ENCODE data around the gene BPI. TPM values are rescaled to one million over a fixed set of nuclear protein-coding genes. Genes with fewer than 3 reads are reported as not detected.

Gene BPI
- total and polyA plus RNA-seq, 2 donors (not counting 1 experiment from before 2014, with no cell fraction given): not detected

- Histone ChIP-seq H3K27ac (ENCODE audit: insufficient read depth, low read length) (no peak overlapping the region), H2AFZ (ENCODE audit: low read length) (no peak overlapping the region), H3K79me2 (ENCODE audit: control insufficient read depth, insufficient read depth, low read length) (no peaks in the 10 kb centered on the region), H3K4me3 (replicated peaks in 1 of 4; ENCODE audit: control extremely low read depth in 1 of 4, insufficient read depth in 1 of 4, low read depth in 3 of 4, low read length in 4 of 4) (no peak overlapping the region), H3K4me1 (ENCODE audit: control insufficient read depth, extremely low read depth, insufficient read depth, low read length) (no peaks in the 10 kb centered on the region), H3K9ac (ENCODE audit: insufficient read depth, low read length) (no peak overlapping the region), H3K36me3 (ENCODE audit: control insufficient read depth, insufficient read depth, low read length) (no peaks in the 10 kb centered on the region), H4K20me1 (ENCODE audit: control insufficient read depth, extremely low read depth, insufficient read depth, low read length) (no peaks in the 10 kb centered on the region), H3K27me3 (ENCODE audit: control insufficient read depth, insufficient read depth, low read length) (peaks cover 9% of the 10 kb centered on the region), H3K9me3 (ENCODE audit: control insufficient read depth, insufficient read depth, low read depth, low read length) (no peaks in the 10 kb centered on the region), H3K4me2 (ENCODE audit: extremely low read depth, insufficient read depth, low read length) (no peak overlapping the region)
- peak; percentile 37 to 43 for DNase-seq (ENCODE audit: low read depth in 2 of 2)
- TF ChIP-seq CTCF (conservative IDR thresholded peaks at IDR 0.05 in 1 of 2, IDR thresholded peaks at IDR 0.05 in 1 of 2; ENCODE audit: low read depth in 1 of 2, low read length in 2 of 2): peak; percentile 26 to 31
- no peak for TF ChIP-seq EZH2 (IDR thresholded peaks at IDR 0.05; ENCODE audit: low read length, missing control alignments)
Measured at GRCh38 chr20:38315290-38315966, 11.5 kb downstream of the BPI start.

GRCh38 chr20:38316341-38316740, 12.4 kb downstream of the BPI start:
- no peaks in the 10 kb centered on the region for H3K36me3 ChIP-seq (ENCODE audit: control insufficient read depth, insufficient read depth, low read length)
- no peak overlapping the region for H2AFZ ChIP-seq (ENCODE audit: low read length)
- no peaks in the 10 kb centered on the region for H4K20me1 ChIP-seq (ENCODE audit: control insufficient read depth, extremely low read depth, insufficient read depth, low read length)
- no peak overlapping the region for H3K4me2 ChIP-seq (ENCODE audit: extremely low read depth, insufficient read depth, low read length)
- H3K27ac ChIP-seq (ENCODE audit: insufficient read depth, low read length): no peak overlapping the region
- H3K4me1 ChIP-seq (ENCODE audit: control insufficient read depth, extremely low read depth, insufficient read depth, low read length): no peaks in the 10 kb centered on the region
- peaks cover 7% of the 10 kb centered on the region for H3K27me3 ChIP-seq (ENCODE audit: control insufficient read depth, insufficient read depth, low read length)
- DNase-seq (ENCODE audit: low read depth in 2 of 2): no peak
- H3K4me3 ChIP-seq (replicated peaks in 1 of 4; ENCODE audit: control extremely low read depth in 1 of 4, insufficient read depth in 1 of 4, low read depth in 3 of 4, low read length in 4 of 4): no peak overlapping the region
- H3K9me3 ChIP-seq (ENCODE audit: control insufficient read depth, insufficient read depth, low read depth, low read length): no peaks in the 10 kb centered on the region
- TF ChIP-seq EZH2 (IDR thresholded peaks at IDR 0.05; ENCODE audit: low read length, missing control alignments): no peak
- no peak for TF ChIP-seq CTCF (conservative IDR thresholded peaks at IDR 0.05 in 1 of 2, IDR thresholded peaks at IDR 0.05 in 1 of 2; ENCODE audit: low read depth in 1 of 2, low read length in 2 of 2)
- no peak overlapping the region for H3K9ac ChIP-seq (ENCODE audit: insufficient read depth, low read length)
- H3K79me2 ChIP-seq (ENCODE audit: control insufficient read depth, insufficient read depth, low read length): no peaks in the 10 kb centered on the region

GRCh38 chr20:38317422-38317821, 13.5 kb downstream of the BPI start:
- H3K9me3 ChIP-seq (ENCODE audit: control insufficient read depth, insufficient read depth, low read depth, low read length): no peaks in the 10 kb centered on the region
- no peak overlapping the region for H3K4me3 ChIP-seq (replicated peaks in 1 of 4; ENCODE audit: control extremely low read depth in 1 of 4, insufficient read depth in 1 of 4, low read depth in 3 of 4, low read length in 4 of 4)
- no peak overlapping the region for H3K4me2 ChIP-seq (ENCODE audit: extremely low read depth, insufficient read depth, low read length)
- no peaks in the 10 kb centered on the region for H3K79me2 ChIP-seq (ENCODE audit: control insufficient read depth, insufficient read depth, low read length)
- H3K27ac ChIP-seq (ENCODE audit: insufficient read depth, low read length): no peak overlapping the region
- TF ChIP-seq EZH2 (IDR thresholded peaks at IDR 0.05; ENCODE audit: low read length, missing control alignments): no peak
- TF ChIP-seq CTCF (conservative IDR thresholded peaks at IDR 0.05 in 1 of 2, IDR thresholded peaks at IDR 0.05 in 1 of 2; ENCODE audit: low read depth in 1 of 2, low read length in 2 of 2): no peak
- no peak overlapping the region for H2AFZ ChIP-seq (ENCODE audit: low read length)
- H3K9ac ChIP-seq (ENCODE audit: insufficient read depth, low read length): no peak overlapping the region
- no peak for DNase-seq (ENCODE audit: low read depth in 2 of 2)
- H3K36me3 ChIP-seq (ENCODE audit: control insufficient read depth, insufficient read depth, low read length): no peaks in the 10 kb centered on the region
- H3K27me3 ChIP-seq (ENCODE audit: control insufficient read depth, insufficient read depth, low read length): peaks cover 7% of the 10 kb centered on the region
- no peaks in the 10 kb centered on the region for H4K20me1 ChIP-seq (ENCODE audit: control insufficient read depth, extremely low read depth, insufficient read depth, low read length)
- H3K4me1 ChIP-seq (ENCODE audit: control insufficient read depth, extremely low read depth, insufficient read depth, low read length): no peaks in the 10 kb centered on the region

Measured in fibroblast of lung (primary cell).